IMR-90 (cell line): ENCODE data around the gene GDPD5. TPM values are rescaled to one million over a fixed set of nuclear protein-coding genes. Genes with fewer than 3 reads are reported as not detected.

Source experiments
- ATAC-seq: fragments of 200-7000 bp; cut with Tn5 transposase; 2 replicates; pipeline ENCODE4 v1.9.1; 2020; ENCODE audit warnings: low read depth, mild to moderate bottlenecking, moderate library complexity
- BruUV-seq: library from RNA; stranded (reverse); fragments of 400-500 nt; replicated peaks from 2 replicates; lab custom pipeline; 2021; lab: Mats Ljungman, UMichigan
- CTCF ChIA-PET: fragments of 300-600 bp; formaldehyde crosslinking; extraction: SDS; loops from one replicate; lab custom pipeline; 2021; ENCODE audit warnings: antibody characterized with exemption; lab: Yijun Ruan, JAX
- POLR2A ChIA-PET: fragments of 300-600 bp; sonication (Branson Sonifier 250); formaldehyde crosslinking; loops from one replicate; lab custom pipeline; 2022; ENCODE audit warnings: antibody characterized with exemption; ENCODE audit not compliant: unreplicated experiment; lab: Charles Lee
- DNase-seq: peaks from one replicate; pipeline ENCODE4 v3.0.0; 2013
- H2AFZ ChIP-seq: replicated peaks from 2 replicates; pipeline ENCODE3; 2013; ENCODE audit warnings: low read length, mild to moderate bottlenecking; ENCODE audit not compliant: poor library complexity
- H2AK5ac ChIP-seq: 2 replicates; pipeline ENCODE4 v1.6.1; 2013; ENCODE audit warnings: low read depth, low read length, inconsistent platforms
- H2AK9ac ChIP-seq: replicated peaks from 2 replicates; pipeline ENCODE3; 2013; ENCODE audit warnings: mild to moderate bottlenecking, low read depth, low read length, moderate library complexity; ENCODE audit not compliant: poor library complexity
- H2BK120ac ChIP-seq: 2 replicates; pipeline ENCODE4 v1.6.1; 2013; ENCODE audit warnings: low read depth, low read length, inconsistent platforms
- H2BK15ac ChIP-seq: 3 replicates; pipeline ENCODE4 v1.6.1; 2013; ENCODE audit warnings: low read depth, low read length, inconsistent platforms
- H2BK20ac ChIP-seq: 2 replicates; pipeline ENCODE4 v1.6.1; 2013; ENCODE audit warnings: low read depth, mild to moderate bottlenecking, inconsistent platforms, low read length, moderate library complexity
- H2BK5ac ChIP-seq: 2 replicates; pipeline ENCODE4 v1.6.1; 2013; ENCODE audit warnings: mild to moderate bottlenecking, low read depth, low read length, inconsistent platforms; ENCODE audit not compliant: poor library complexity, severe bottlenecking
- H3K14ac ChIP-seq: replicated peaks from 2 replicates; pipeline ENCODE4 v1.6.1; 2013; ENCODE audit warnings: low read depth, low read length, inconsistent platforms
- H3K18ac ChIP-seq: 2 replicates; pipeline ENCODE4 v1.6.1; 2013; ENCODE audit warnings: low read depth, low read length, control low read depth
- H3K23ac ChIP-seq: 2 replicates; pipeline ENCODE4 v1.6.1; 2013; ENCODE audit warnings: low read depth, low read length, inconsistent platforms
- H3K27ac ChIP-seq: 2 replicates; pipeline ENCODE4 v1.5.1; 2013; ENCODE audit warnings: mild to moderate bottlenecking, control low read depth, low read length; ENCODE audit not compliant: insufficient read depth
- H3K27me3 ChIP-seq: 2 replicates; pipeline ENCODE4 v1.6.1; 2013; ENCODE audit warnings: low read length; ENCODE audit not compliant: control insufficient read depth, insufficient read depth
- H3K36me3 ChIP-seq: 2 replicates; pipeline ENCODE4 v1.6.1; 2013; ENCODE audit warnings: low read length, mixed read lengths; ENCODE audit not compliant: control insufficient read depth, insufficient read depth
- H3K4ac ChIP-seq: 2 replicates; pipeline ENCODE4 v1.6.1; 2013; ENCODE audit warnings: low read depth, low read length, inconsistent platforms
- H3K4me1 ChIP-seq: 2 replicates; pipeline ENCODE4 v1.6.1; 2013; ENCODE audit warnings: low read length, mixed read lengths; ENCODE audit not compliant: control insufficient read depth, insufficient read depth
- H3K4me2 ChIP-seq: 2 replicates; pipeline ENCODE4 v1.6.1; 2013; ENCODE audit warnings: low read depth, mild to moderate bottlenecking, control low read depth, low read length, moderate library complexity
- H3K4me3 ChIP-seq: 2 replicates; pipeline ENCODE4 v1.5.1; 2013; ENCODE audit warnings: low read depth, mild to moderate bottlenecking, control low read depth, low read length, moderate library complexity; ENCODE audit not compliant: insufficient read depth
- H3K56ac ChIP-seq: 2 replicates; pipeline ENCODE4 v1.6.1; 2013; ENCODE audit warnings: low read length, inconsistent platforms; ENCODE audit not compliant: insufficient read depth; ENCODE audit errors: extremely low read depth
- H3K79me1 ChIP-seq, 2 experiments: 2 replicates each; pipeline ENCODE4 v1.6.1; 2013; ENCODE audit warnings: low read length in 2 of 2, inconsistent platforms in 1 of 2, low read depth in 1 of 2
- H3K9ac ChIP-seq: 2 replicates; pipeline ENCODE4 v1.6.1; 2013; ENCODE audit warnings: low read depth, low read length, control low read depth
- H3K9me1 ChIP-seq: 2 replicates; pipeline ENCODE4 v1.6.1; 2013; ENCODE audit warnings: low read length, inconsistent platforms; ENCODE audit not compliant: insufficient read depth
- H3K9me3 ChIP-seq: 2 replicates; pipeline ENCODE4 v1.6.1; 2013; ENCODE audit warnings: low read length; ENCODE audit not compliant: control insufficient read depth, insufficient read depth
- H4K20me1 ChIP-seq: 2 replicates; pipeline ENCODE4 v1.6.1; 2013; ENCODE audit warnings: low read length, inconsistent platforms; ENCODE audit not compliant: insufficient read depth
- H4K5ac ChIP-seq: 2 replicates; pipeline ENCODE4 v1.6.1; 2013; ENCODE audit warnings: mild to moderate bottlenecking, low read depth, low read length, control low read depth
- H4K8ac ChIP-seq, 2 experiments: 2 replicates each; pipeline ENCODE4 v1.6.1; 2013; ENCODE audit warnings: low read depth in 2 of 2, low read length in 2 of 2, control low read depth in 1 of 2, inconsistent platforms in 1 of 2
- H4K91ac ChIP-seq: 2 replicates; pipeline ENCODE4 v1.6.1; 2013; ENCODE audit warnings: low read depth, low read length, inconsistent platforms; ENCODE audit not compliant: insufficient read depth
- CEBPB ChIP-seq: IDR thresholded peaks from 2 replicates; pipeline ENCODE4 v1.6.1; 2012; ENCODE audit warnings: low read depth, low read length, improper control_type of control experiment
- CHD1 ChIP-seq: IDR thresholded peaks from 2 replicates; pipeline ENCODE4 v1.6.1; 2012; ENCODE audit warnings: low read depth, low read length, improper control_type of control experiment
- CTCF ChIP-seq: conservative IDR thresholded peaks from 2 replicates; pipeline ENCODE4 v1.5.1; 2012; ENCODE audit warnings: mild to moderate bottlenecking, low read depth, low read length, improper control_type of control experiment
- MXI1 ChIP-seq: IDR thresholded peaks from 2 replicates; pipeline ENCODE4 v1.6.1; 2012; ENCODE audit warnings: low read depth, mild to moderate bottlenecking, low read length, moderate library complexity, borderline replicate concordance
- RFX5 ChIP-seq: IDR thresholded peaks from 2 replicates; pipeline ENCODE4 v1.8.0; 2012; ENCODE audit warnings: low read depth, mild to moderate bottlenecking, low read length, moderate library complexity
- WGBS, 2 experiments: methylation state at CpG; one replicate each; pipeline versions ENCODE4 v1.1.5 to v1.1.7; 2013; ENCODE audit warnings: missing lambda C conversion rate in 2 of 2; ENCODE audit not compliant: insufficient read length in 1 of 2; ENCODE audit errors: extremely low coverage in 2 of 2; 5-methylcytosine and 5-hydroxymethylcytosine counted together
- dilution Hi-C: fragments of 300-500 bp; cut with HindIII; formaldehyde crosslinking; loops from one replicate; pipeline ENCODE4 v1.14.3; 2018; ENCODE audit warnings: low sequenced_read_pairs; ENCODE audit not compliant: unreplicated experiment
- in situ Hi-C: fragments of 300-500 bp; cut with MboI; formaldehyde crosslinking; loops from 3 replicates; pipeline ENCODE4 v1.14.3; 2019; ENCODE audit warnings: low sequenced_read_pairs, inconsistent platforms, mixed read lengths
- intact Hi-C: fragments of 100-400 bp; cut with micrococcal nuclease; formaldehyde crosslinking; loops from 2 replicates; pipeline ENCODE4 v1.10.0; 2022
- polyA plus RNA-seq, 3 experiments: library from polyadenylated mRNA; depleted of rRNA; stranded (reverse); fragments of >200 nt; gene quantifications; 2 replicates each; pipeline ENCODE4 v1.2.3, GENCODE V29; 2012; ENCODE audit warnings: low replicate concordance in 1 of 3
- total RNA-seq: library from RNA; depleted of rRNA; stranded (reverse); fragments of >200 nt; gene quantifications from 2 replicates; pipeline ENCODE4 v1.2.3, GENCODE V29; 2012
- TF ChIP-seq, protein P1 (sequence below): fragments of 150-350 bp; IDR thresholded peaks from 2 replicates; pipeline ENCODE4 v1.6.1; 2017; ENCODE audit warnings: mild to moderate bottlenecking, antibody characterized with exemption, low read length, low read depth

The GDPD5 gene
- total and polyA plus RNA-seq, 2 of the 4 experiments (the other 2 are of a cell fraction): 2.0 to 7.9 TPM

- Histone ChIP-seq H3K27ac (peak overlapping the region; percentile 80), H4K20me1 (no peaks in the 10 kb centered on the region), H3K27me3 (no peaks in the 10 kb centered on the region), H4K8ac (peak overlapping the region; percentile 88 to 90), H3K4me3 (peak overlapping the region; percentile 12; the same call in 1 of the 2 replicates), H2BK15ac (peak overlapping the region; percentile 30; the same call in 2 of the 3 replicates), H3K56ac (no peak overlapping the region), H3K9me1 (peaks cover 19% of the 10 kb centered on the region), H4K5ac (peak overlapping the region; percentile 95), H4K91ac (peak overlapping the region; percentile 74), H2BK5ac (peak overlapping the region; percentile 52), H3K9ac (peak overlapping the region; percentile 65; the same call in 1 of the 2 replicates), H3K4ac (peak overlapping the region; percentile 76), H2BK20ac (0 out of 2 replicates have a peak overlapping the region, but pooled peaks have one; percentile 2), H3K9me3 (no peaks in the 10 kb centered on the region), H3K79me1 (no peaks in the 10 kb centered on the region; a peak in 1 of 4 replicates), H2AK9ac (peak overlapping the region; percentile 28), H3K14ac (peak overlapping the region; percentile 26), H2AFZ (peak overlapping the region; percentile 86), H2BK120ac (peak overlapping the region; percentile 54; the same call in 1 of the 2 replicates), H2AK5ac (peak overlapping the region; percentile 79), H3K23ac (no peak overlapping the region; the same call in 1 of the 2 replicates), H3K4me2 (peak overlapping the region; percentile 71), H3K18ac (peak overlapping the region; percentile 62), H3K36me3 (no peaks in the 10 kb centered on the region), H3K4me1 (peaks cover 20% of the 10 kb centered on the region)
- intact Hi-C loops (no loop called here), dilution Hi-C loops (no loop called here), in situ Hi-C loops (no loop called here)
- ChIA-PET POLR2A (no interaction called here), CTCF (no interaction called here)
- TF ChIP-seq CHD1 (no peak), CEBPB (peak; percentile 92), MXI1 (no peak), RFX5 (no peak), CTCF (no peak)
- TF ChIP-seq, protein P1, sequence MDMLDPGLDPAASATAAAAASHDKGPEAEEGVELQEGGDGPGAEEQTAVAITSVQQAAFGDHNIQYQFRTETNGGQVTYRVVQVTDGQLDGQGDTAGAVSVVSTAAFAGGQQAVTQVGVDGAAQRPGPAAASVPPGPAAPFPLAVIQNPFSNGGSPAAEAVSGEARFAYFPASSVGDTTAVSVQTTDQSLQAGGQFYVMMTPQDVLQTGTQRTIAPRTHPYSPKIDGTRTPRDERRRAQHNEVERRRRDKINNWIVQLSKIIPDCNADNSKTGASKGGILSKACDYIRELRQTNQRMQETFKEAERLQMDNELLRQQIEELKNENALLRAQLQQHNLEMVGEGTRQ: no peak
- DNase-seq (peak; percentile 62), ATAC-seq (peak; percentile 84)
- 39 to 100% methylated on average over 1 to 3 of the region's 16 CpGs for WGBS, 2 experiments
- BruUV-seq: no TSS peak
These were observed 50.6 kb downstream of the GDPD5 start for GRCh38 chr11:75474878-75475766.
